Subcutaneous adipose tissue (tissue), 4 donors: ENCODE data around the gene TPPP. TPM values are rescaled to one million over a fixed set of nuclear protein-coding genes. Genes with fewer than 3 reads are reported as not detected.

Source experiments
- CTCF ChIP-seq: fragments of 450-650 bp; IDR thresholded peaks from one replicate; pipeline ENCODE4 v1.5.1; 2016; ENCODE audit warnings: low read depth, mild to moderate bottlenecking, control low read depth, antibody characterized with exemption, moderate library complexity
- total RNA-seq, 4 donors: library from RNA; depleted of rRNA; stranded (reverse); fragments of >200 nt; gene quantifications; one replicate each; pipeline ENCODE4 v1.1.0, GENCODE V29; 2016

The TPPP gene
- total RNA-seq, 4 donors from 2014 or later: 1.1 to 8.1 (median 2.8) TPM

GRCh38 chr5:611731-612486 is 81.2 kb downstream of the TPPP start, which contains the start of gene CEP72:
CEP72 (plus strand) TSS chr5:612340; CDS start chr5:612362, 22 bp downstream.
- TF ChIP-seq CTCF: no peak

- TF ChIP-seq CTCF: no peak
Measured at GRCh38 chr5:610744-611730, 82.1 kb downstream of the TPPP start.

- TF ChIP-seq CTCF: no peak
Measured at GRCh38 chr5:610011-610743, 83.0 kb downstream of the TPPP start.

Other genes starting within 250 kb of the TPPP start
- 1 to 10 TPM; 1.3 to 2.3 (median 1.6) TPM for gene SLC9A3, start 168.9 kb downstream of the TPPP start, total RNA-seq
- 1 to 10 TPM; 1.8 to 5.3 (median 2.9) TPM for gene CEP72, start 81.0 kb downstream of the TPPP start, total RNA-seq
- gene ZDHHC11B, start 91.4 kb upstream of the TPPP start, total RNA-seq: 1 to 10 TPM in 1 of 4 donors, under 1 TPM in 3; 0.19 to 2.3 (median 0.39) TPM
- gene ZDHHC11, start 157.6 kb upstream of the TPPP start, total RNA-seq: 1 to 10 TPM in 2 of 4 donors, under 1 TPM in 2; 0.88 to 4.5 (median 1.3) TPM
- gene BRD9, start 199.4 kb upstream of the TPPP start, total RNA-seq: 10 to 100 TPM; 22.6 to 34.5 (median 29.8) TPM
- gene TRIP13, start 199.5 kb upstream of the TPPP start, total RNA-seq: 1 to 10 TPM in 2 of 4 donors, under 1 TPM in 1, not detected in 1; 0.75 to 2.4 (median 1.5) TPM